OCI-LY7 (cell line): ENCODE data around the gene FAM20A.

Experiments used
- EZH2phosphoT487 ChIP-seq: fragments of 200-600 bp; sonication (generic); IDR thresholded peaks from 2 replicates; pipeline ENCODE4 v1.6.1; 2018; ENCODE audit warnings: low read depth, borderline replicate concordance, mild to moderate bottlenecking, mixed run types, antibody characterized with exemption, low read length, moderate library complexity, mixed read lengths
- TF ChIP-seq, protein P1 (sequence below): fragments of 200-600 bp; sonication (generic); conservative IDR thresholded peaks from 2 replicates; pipeline ENCODE4 v1.5.1; 2014; ENCODE audit warnings: mild to moderate bottlenecking, antibody characterized with exemption, low read length, moderate library complexity, mixed read lengths

DNA sequence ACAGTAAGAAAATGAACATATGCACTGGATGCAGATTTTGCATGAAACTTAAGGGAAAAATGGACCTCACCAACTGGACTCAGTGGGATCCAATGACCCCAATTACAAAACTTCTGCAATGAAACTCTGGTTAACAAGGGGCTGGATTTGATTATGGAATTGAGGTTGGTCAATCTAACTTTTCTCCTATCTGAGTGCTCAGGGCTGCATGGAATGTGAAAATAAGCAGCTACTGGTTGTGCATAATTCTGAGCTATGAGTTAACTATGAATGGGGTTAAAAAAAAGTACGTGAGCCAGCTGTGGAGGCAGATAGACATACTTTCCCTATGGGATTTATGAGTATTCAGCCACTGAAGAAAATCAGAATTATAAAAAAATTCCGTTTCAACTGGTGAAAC, 9.2 kb downstream of the FAM20A start:
- TF ChIP-seq, protein P1, sequence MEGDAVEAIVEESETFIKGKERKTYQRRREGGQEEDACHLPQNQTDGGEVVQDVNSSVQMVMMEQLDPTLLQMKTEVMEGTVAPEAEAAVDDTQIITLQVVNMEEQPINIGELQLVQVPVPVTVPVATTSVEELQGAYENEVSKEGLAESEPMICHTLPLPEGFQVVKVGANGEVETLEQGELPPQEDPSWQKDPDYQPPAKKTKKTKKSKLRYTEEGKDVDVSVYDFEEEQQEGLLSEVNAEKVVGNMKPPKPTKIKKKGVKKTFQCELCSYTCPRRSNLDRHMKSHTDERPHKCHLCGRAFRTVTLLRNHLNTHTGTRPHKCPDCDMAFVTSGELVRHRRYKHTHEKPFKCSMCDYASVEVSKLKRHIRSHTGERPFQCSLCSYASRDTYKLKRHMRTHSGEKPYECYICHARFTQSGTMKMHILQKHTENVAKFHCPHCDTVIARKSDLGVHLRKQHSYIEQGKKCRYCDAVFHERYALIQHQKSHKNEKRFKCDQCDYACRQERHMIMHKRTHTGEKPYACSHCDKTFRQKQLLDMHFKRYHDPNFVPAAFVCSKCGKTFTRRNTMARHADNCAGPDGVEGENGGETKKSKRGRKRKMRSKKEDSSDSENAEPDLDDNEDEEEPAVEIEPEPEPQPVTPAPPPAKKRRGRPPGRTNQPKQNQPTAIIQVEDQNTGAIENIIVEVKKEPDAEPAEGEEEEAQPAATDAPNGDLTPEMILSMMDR: no peak
- no peak for TF ChIP-seq EZH2phosphoT487
